HepG2 (cell line): ENCODE results near the gene NKX1-2. TPM values are rescaled to one million over a fixed set of nuclear protein-coding genes. Genes with fewer than 3 reads are reported as not detected.

Experiments used
- CENPBD1 ChIP-seq: sonication (generic); formaldehyde crosslinking; IDR thresholded peaks from 2 replicates; pipeline ENCODE4 v1.8.0; 2022; ENCODE audit warnings: missing genetic modification reagents, low read depth, mild to moderate bottlenecking, borderline replicate concordance
- CHD4 ChIP-seq: fragments of 200-600 bp; sonication (generic); IDR thresholded peaks from 2 replicates; pipeline ENCODE4 v1.7.0; 2017; ENCODE audit warnings: mild to moderate bottlenecking, low read length, borderline replicate concordance
- DR1 ChIP-seq: sonication (generic); formaldehyde crosslinking; IDR thresholded peaks from 2 replicates; pipeline ENCODE4 v1.8.0; 2021; ENCODE audit warnings: mild to moderate bottlenecking, missing genetic modification reagents, inconsistent platforms
- ELF1 ChIP-seq: sonication (generic); formaldehyde crosslinking; IDR thresholded peaks from 2 replicates; pipeline ENCODE4 v1.4.0; 2020; ENCODE audit warnings: missing genetic modification reagents
- FOXO4 ChIP-seq: sonication (generic); formaldehyde crosslinking; conservative IDR thresholded peaks from 2 replicates; pipeline ENCODE4 v1.8.1; 2023; ENCODE audit warnings: missing genetic modification reagents
- GATAD1 ChIP-seq: IDR thresholded peaks from 2 replicates; pipeline ENCODE4 v1.6.1; 2016; ENCODE audit warnings: missing genetic modification reagents, missing compliant biosample characterization
- HHEX ChIP-seq: IDR thresholded peaks from 2 replicates; pipeline ENCODE4 v1.6.1; 2016; ENCODE audit warnings: control low read depth
- KDM2A ChIP-seq: sonication (generic); formaldehyde crosslinking; IDR thresholded peaks from 2 replicates; pipeline ENCODE4 v1.4.0; 2020; ENCODE audit warnings: low read depth, missing genetic modification reagents, borderline replicate concordance
- NR2C2 ChIP-seq: sonication (generic); formaldehyde crosslinking; IDR thresholded peaks from 2 replicates; pipeline ENCODE4 v1.4.0; 2020; ENCODE audit warnings: missing genetic modification reagents, mild to moderate bottlenecking, moderate library complexity, borderline replicate concordance
- PITX1 ChIP-seq: sonication (generic); formaldehyde crosslinking; IDR thresholded peaks from 2 replicates; pipeline ENCODE4 v1.5.1; 2020; ENCODE audit warnings: mild to moderate bottlenecking, missing genetic modification reagents
- PRDM15 ChIP-seq: sonication (generic); formaldehyde crosslinking; IDR thresholded peaks from 2 replicates; pipeline ENCODE4 v1.4.0; 2020; ENCODE audit warnings: missing genetic modification reagents
- SAP130 ChIP-seq: IDR thresholded peaks from 2 replicates; pipeline ENCODE4 v1.6.1; 2016; ENCODE audit warnings: low read depth
- SMYD3 ChIP-seq: sonication (generic); formaldehyde crosslinking; IDR thresholded peaks from 2 replicates; pipeline ENCODE4 v1.8.1; 2023; ENCODE audit warnings: mild to moderate bottlenecking, missing genetic modification reagents
- SNRNP70 ChIP-seq: fragments of 200-400 bp; formaldehyde crosslinking; IDR thresholded peaks from 2 replicates; pipeline ENCODE4 v1.6.1; 2017; ENCODE audit warnings: mild to moderate bottlenecking, low read depth, low read length, moderate library complexity
- SRSF4 ChIP-seq: fragments of 200-400 bp; formaldehyde crosslinking; IDR thresholded peaks from one replicate; pipeline ENCODE4 v1.6.1; 2018; ENCODE audit warnings: mild to moderate bottlenecking, low read depth, low read length, moderate library complexity; ENCODE audit not compliant: poor library complexity, severe bottlenecking
- TCF7 ChIP-seq: sonication (generic); IDR thresholded peaks from 2 replicates; pipeline ENCODE4 v1.6.1; 2016; ENCODE audit warnings: antibody characterized with exemption, low read depth
- THAP11 ChIP-seq: IDR thresholded peaks from 2 replicates; pipeline ENCODE4 v1.6.1; 2016; ENCODE audit warnings: missing biosample characterization, missing genetic modification reagents
- YY1 ChIP-seq: IDR thresholded peaks from 2 replicates; pipeline ENCODE4 v1.6.1; 2011; ENCODE audit warnings: low read length, low read depth, moderate library complexity, mild to moderate bottlenecking; ENCODE audit not compliant: insufficient read depth, insufficient replicate concordance
- ZFX ChIP-seq: sonication (generic); formaldehyde crosslinking; IDR thresholded peaks from 2 replicates; pipeline ENCODE4 v1.4.0; 2020; ENCODE audit warnings: mild to moderate bottlenecking, low read depth, missing genetic modification reagents, moderate library complexity
- ZNF224 ChIP-seq: sonication (generic); formaldehyde crosslinking; IDR thresholded peaks from 2 replicates; pipeline ENCODE4 v1.5.0; 2020; ENCODE audit warnings: mild to moderate bottlenecking, missing genetic modification reagents
- ZNF232 ChIP-seq: sonication (generic); formaldehyde crosslinking; IDR thresholded peaks from 2 replicates; pipeline ENCODE4 v1.4.0; 2020; ENCODE audit warnings: missing genetic modification reagents, borderline replicate concordance
- ZNF337 ChIP-seq: sonication (generic); formaldehyde crosslinking; IDR thresholded peaks from 2 replicates; pipeline ENCODE4 v1.5.1; 2020; ENCODE audit warnings: missing genetic modification reagents, low read depth, mild to moderate bottlenecking, borderline replicate concordance
- ZNF451 ChIP-seq: sonication (generic); formaldehyde crosslinking; IDR thresholded peaks from 2 replicates; pipeline ENCODE4 v1.5.0; 2020; ENCODE audit warnings: mild to moderate bottlenecking, missing genetic modification reagents
- ZNF703 ChIP-seq: sonication (generic); formaldehyde crosslinking; IDR thresholded peaks from 2 replicates; pipeline ENCODE4 v1.5.1; 2020; ENCODE audit warnings: missing genetic modification reagents, mild to moderate bottlenecking, moderate library complexity, borderline replicate concordance
- ZNF737 ChIP-seq: sonication (generic); formaldehyde crosslinking; IDR thresholded peaks from 2 replicates; pipeline ENCODE4 v1.5.0; 2020; ENCODE audit warnings: missing genetic modification reagents, mild to moderate bottlenecking, borderline replicate concordance
- polyA plus RNA-seq, 8 experiments: library from polyadenylated mRNA; depleted of rRNA in 3 of 8; stranded (reverse) in 7 of 8; unstranded in 1 of 8; fragments of >200 nt; fragmentation: Illumina TruSeq in 4 of 8; extraction: Trizol in 4 of 8; gene quantifications; 2 replicates each; pipeline versions ENCODE4 v1.2.1 to v1.2.3, GENCODE V29; 2011 to 2016; ENCODE audit warnings: low read depth in 4 of 8, missing spikeins in 1 of 8, mixed read lengths in 1 of 8; ENCODE audit not compliant: insufficient read depth in 1 of 8
- total RNA-seq, 5 experiments: library from RNA; depleted of rRNA; stranded (reverse); fragments of >200 nt; fragmentation: Illumina TruSeq; extraction: Trizol; gene quantifications; 2 replicates each; pipeline ENCODE4 v1.2.3, GENCODE V29; 2016; ENCODE audit warnings: low read depth in 1 of 5

The NKX1-2 gene
- total and polyA plus RNA-seq, 2 of the 13 experiments (the other 11 are each of a cell fraction or from before 2014, with no cell fraction given) = not detected

- TF ChIP-seq CHD4 = 0 out of 2 replicates have a peak, but pooled peaks have one; percentile 26
- no peak for TF ChIP-seq ZNF737 (CRISPR knock-in tag)
- no peak for TF ChIP-seq ZNF232 (CRISPR knock-in tag)
- TF ChIP-seq ZFX (CRISPR knock-in tag) = peak; percentile 87
- TF ChIP-seq HHEX (CRISPR knock-in tag) = no peak
- peak; percentile 71; the same call in 1 of the 2 replicates for TF ChIP-seq PRDM15 (CRISPR knock-in tag)
- TF ChIP-seq PITX1 (CRISPR knock-in tag) = no peak
- no peak for TF ChIP-seq ZNF224 (CRISPR knock-in tag)
- TF ChIP-seq SNRNP70 = no peak
- TF ChIP-seq ELF1 = peak; percentile 98
- TF ChIP-seq GATAD1 (CRISPR knock-in tag) = peak; percentile 25; the same call in 1 of the 2 replicates
- peak; percentile 35; the same call in 1 of the 2 replicates for TF ChIP-seq KDM2A (CRISPR knock-in tag)
- peak; percentile 60 for TF ChIP-seq SAP130
- no peak for TF ChIP-seq DR1
- no peak for TF ChIP-seq ZNF703 (CRISPR knock-in tag)
- TF ChIP-seq TCF7 = no peak
- TF ChIP-seq FOXO4 (CRISPR knock-in tag) = no peak
- TF ChIP-seq ZNF337 (CRISPR knock-in tag) = no peak; the same call in 1 of the 2 replicates
- peak; percentile 90 for TF ChIP-seq YY1
- TF ChIP-seq NR2C2 (CRISPR knock-in tag) = peak; percentile 53; the same call in 1 of the 2 replicates
- no peak for TF ChIP-seq SRSF4
- TF ChIP-seq SMYD3 (CRISPR knock-in tag) = no peak
- peak; percentile 99 for TF ChIP-seq THAP11 (CRISPR knock-in tag)
- no peak for TF ChIP-seq CENPBD1 (CRISPR knock-in tag)
- TF ChIP-seq ZNF451 (CRISPR knock-in tag) = peak; percentile 50; the same call in 1 of the 2 replicates
Measured at GRCh38 chr10:124461642-124462347, 12.0 kb upstream of the NKX1-2 start, which contains the start of gene LHPP (continued).
